SHP77 treated with DMSO at 0.1 percent for 48 hours (cell line): ENCODE data around the gene SLC17A1.
"Not testable (repeated sequence)": the region's sequence is repeated elsewhere in the genome, so short reads cannot be mapped to it uniquely, and the experiment has no call there.

Source experiments
- DNase-seq: peaks from one replicate; lab custom pipeline; 2025; lab: John Stamatoyannopoulos, UW

Gene SLC17A1

DNA sequence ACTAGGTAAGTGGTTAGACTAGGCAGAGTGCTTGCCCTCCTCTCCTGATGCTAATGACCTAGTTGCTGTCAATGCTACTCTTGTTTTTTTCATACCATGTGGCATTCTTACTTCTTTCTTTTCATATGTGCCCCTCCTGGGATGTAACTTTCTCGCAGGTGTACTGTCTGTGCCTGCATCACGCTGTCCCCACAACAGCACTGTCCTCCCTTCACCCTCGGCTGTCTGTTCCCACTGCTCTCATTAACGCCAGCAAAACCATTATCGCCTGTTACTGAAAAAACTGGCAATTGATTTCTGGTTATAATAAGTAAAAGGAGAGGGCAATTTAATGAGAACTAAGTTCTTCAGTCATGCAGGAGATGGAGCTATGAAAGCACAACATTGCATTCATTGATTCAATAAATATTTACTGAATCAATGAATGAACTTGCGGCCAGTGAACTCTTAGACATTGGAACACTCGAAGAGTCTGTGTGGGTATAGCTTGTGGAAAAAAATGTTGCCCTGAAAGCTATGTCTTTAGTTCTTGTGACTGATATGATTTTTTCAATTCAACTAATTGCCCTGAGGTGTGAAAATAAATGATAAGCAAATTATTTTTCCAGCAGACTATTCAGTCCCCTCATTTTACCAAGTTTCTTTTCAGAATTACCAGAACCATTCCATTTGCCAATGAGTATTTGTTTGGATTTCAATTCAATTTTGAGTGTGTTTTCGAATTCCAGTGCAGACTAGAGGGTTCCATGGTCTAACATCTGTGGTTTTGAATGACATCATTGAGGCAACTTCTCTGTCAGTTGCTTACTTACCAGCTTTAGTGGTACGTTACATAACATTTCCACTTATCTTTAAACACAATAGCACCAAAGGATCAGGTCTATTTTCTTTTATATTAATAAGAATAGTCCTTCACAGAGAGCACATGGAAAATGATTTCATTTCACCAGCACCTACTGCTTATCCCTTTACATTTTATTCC, 75.2 kb downstream of the SLC17A1 start:
- DNase-seq: no peak

- DNase-seq: no peak
Observed at GRCh38 chr6:25755483-25755882, 76.4 kb downstream of the SLC17A1 start.

DNA sequence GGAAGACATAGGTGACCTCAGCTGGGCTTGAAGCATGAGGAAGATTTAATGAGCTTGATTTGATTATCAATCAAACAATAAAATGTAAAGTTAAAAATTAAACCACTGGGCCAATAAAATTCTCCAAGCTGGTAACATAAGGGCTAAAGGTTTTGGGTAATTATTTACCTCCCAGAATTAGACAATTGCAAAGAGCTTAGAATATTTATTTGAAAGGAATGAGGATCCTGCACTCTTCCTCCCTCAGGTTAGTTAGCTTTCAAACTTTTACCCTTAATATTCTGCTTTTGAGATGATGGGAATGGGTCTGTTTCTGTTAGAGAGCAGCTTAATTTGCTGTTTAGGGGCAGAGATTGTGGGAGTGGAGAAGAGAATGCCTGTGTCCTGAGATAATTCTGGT, 77.3 kb downstream of the SLC17A1 start, which contains the start of gene SLC17A4:
Gene SLC17A4, plus strand, starts transcription at position 208 of the 400 bp plus-strand sequence. CDS start 7,221 bp downstream, outside the sequence.
- DNase-seq: no peak

GRCh38 chr6:25753079-25753478, 78.8 kb downstream of the SLC17A1 start:
- no peak for DNase-seq

DNA sequence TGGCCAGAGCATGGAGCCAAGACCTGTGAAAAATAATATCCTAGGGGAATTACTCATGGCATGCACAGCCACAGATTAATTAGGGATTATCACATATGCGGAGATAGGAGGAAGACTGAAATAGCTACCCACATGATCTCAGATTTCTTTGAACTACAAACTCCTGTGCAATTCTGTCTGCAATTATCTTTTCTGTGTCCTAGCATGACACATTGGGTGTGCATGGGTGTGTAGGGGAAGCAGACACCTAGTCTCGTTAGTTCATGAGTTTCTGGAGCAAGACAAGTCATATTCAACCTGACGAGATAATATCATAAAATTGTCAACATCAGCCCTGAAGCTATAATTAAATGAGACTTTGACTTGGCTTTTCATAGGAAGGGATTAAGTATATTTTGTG, 80.9 kb downstream of the SLC17A1 start:
- no peak for DNase-seq

GRCh38 chr6:25749837-25750236, 82.0 kb downstream of the SLC17A1 start:
- DNase-seq: no peak

DNA sequence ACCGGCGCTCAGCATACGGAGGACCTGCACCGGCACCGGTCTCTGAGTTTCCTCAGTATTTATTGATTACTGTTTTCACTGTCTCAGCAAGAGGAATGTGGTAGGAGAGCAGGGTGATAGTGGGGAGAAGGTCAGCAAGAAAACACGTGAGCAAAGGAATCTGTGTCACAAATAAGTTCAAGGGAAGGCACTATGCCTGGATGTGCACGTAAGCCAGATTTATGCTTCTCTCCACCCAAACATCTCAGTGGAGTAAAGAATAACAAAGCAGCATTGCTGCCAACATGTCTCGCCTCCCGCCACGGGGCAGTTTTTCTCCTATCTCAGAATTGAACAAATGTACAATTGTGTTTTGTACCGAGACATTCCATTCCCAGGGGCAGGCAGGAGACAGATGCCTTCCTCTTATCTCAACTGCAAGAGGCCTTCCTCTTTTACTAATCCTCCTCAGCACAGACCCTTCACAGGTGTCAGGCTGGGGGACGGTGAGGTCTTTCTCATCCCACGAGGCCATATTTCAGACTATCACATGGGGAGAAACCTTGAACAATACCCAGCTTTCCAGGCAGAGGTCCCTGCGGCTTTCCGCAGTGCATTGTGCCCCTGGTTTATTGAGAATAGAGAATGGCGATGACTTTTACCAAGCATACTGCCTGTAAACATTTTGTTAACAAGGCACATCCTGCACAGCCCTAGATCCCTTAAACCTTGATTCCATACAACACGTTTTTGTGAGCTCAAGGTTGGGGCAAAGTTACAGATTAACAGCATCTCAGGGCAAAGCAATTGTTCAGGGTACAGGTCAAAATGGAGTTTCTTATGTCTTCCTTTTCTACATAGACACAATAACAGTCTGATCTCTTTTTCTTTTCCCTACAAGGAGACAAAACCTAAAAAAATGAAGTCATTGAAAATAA, 83.0 kb downstream of the SLC17A1 start:
- not testable (repeated sequence) for DNase-seq

DNA sequence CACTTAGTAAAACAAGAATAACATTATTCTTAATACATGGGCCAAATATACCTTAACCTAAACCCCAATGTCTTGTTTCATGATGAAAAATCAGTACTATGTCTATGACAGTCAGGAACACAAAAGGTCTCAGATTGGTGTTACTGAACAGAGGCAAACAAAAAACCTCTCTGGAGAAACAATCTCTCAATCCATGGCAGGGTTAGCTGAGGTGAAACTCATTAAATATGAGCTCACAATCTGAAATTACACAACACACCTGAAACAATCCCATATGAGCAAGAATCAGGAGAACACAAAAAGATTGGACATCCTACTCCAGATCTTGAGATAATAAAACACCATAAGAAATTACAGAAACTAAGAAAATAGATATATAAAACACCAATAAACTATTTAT, 83.8 kb downstream of the SLC17A1 start:
- no peak for DNase-seq

DNA sequence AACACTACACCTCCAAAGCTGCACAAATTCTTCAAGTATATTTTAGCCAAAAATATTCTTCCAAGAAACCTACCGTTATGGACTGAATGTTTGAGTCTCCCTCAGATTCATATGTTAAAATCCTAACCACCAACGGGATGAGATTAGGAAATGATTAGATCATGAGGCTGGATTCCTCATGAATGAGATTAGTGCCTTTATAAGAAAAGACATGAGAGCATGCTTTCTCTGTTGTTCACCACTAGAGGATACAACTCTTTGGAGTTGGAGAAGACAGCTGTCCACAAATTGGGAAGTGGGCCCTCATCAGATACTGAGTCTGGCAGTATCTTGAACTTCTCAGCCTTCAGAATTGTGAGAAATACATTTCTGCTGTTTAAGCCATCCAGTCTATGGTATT, 84.4 kb downstream of the SLC17A1 start:
- DNase-seq: no peak

- DNase-seq: no peak
Observed at GRCh38 chr6:25746968-25747367, 84.9 kb downstream of the SLC17A1 start.

GRCh38 chr6:25745836-25746235, 86.0 kb downstream of the SLC17A1 start:
- DNase-seq: no peak

DNA sequence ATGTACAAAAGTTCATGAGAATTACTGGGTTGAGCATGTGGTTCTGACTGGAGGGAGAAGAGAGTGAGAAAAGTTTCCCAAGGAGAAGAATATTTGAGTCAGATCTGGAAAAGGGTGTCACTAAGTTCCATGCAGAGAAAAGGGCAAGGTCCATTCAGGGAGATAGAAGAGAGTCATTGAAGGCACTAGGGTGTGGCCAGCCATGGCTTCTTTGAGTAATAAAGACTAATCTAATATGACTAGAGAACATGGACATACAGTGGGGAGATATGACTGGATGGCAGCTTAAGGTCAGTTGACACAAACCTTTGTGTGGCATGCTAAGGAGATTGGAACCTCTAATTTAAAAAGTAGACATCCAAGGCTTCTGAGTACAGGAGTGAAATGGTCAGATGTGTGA, 88.0 kb downstream of the SLC17A1 start:
- no peak for DNase-seq

DNA sequence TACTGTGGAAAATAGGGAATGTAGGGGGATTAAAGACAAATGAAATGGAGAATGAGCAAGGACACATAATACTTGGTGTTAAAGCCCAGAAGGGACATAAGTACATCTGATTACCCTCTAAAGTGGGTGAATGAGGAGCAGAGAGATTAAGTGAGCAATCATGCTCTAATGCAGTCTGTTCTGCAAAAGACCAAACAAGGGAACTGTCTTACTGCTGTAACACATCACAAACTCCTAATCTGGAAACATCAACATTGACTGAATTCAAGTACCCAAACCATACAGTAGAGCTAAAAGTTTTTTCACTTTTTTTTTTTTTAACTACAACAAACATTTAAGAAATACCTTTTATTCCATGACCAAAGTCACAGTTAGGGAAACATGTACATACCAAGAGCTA, 96.6 kb downstream of the SLC17A1 start:
- DNase-seq: no peak
